DOHH2 (cell line): Measurements from ENCODE around the gene PC.

Experiments used
- CTCF ChIP-seq: fragments of 200-600 bp; sonication (generic); IDR thresholded peaks from one replicate; pipeline ENCODE4 v1.5.1; 2014; ENCODE audit warnings: antibody characterized with exemption, mild to moderate bottlenecking, low read depth, low read length; ENCODE audit not compliant: poor library complexity, severe bottlenecking
- EZH2phosphoT487 ChIP-seq: fragments of 200-600 bp; sonication (generic); IDR thresholded peaks from 2 replicates; pipeline ENCODE4 v1.6.1; 2017; ENCODE audit warnings: borderline replicate concordance, mild to moderate bottlenecking, antibody characterized with exemption, low read length, moderate library complexity, mixed read lengths

DNA sequence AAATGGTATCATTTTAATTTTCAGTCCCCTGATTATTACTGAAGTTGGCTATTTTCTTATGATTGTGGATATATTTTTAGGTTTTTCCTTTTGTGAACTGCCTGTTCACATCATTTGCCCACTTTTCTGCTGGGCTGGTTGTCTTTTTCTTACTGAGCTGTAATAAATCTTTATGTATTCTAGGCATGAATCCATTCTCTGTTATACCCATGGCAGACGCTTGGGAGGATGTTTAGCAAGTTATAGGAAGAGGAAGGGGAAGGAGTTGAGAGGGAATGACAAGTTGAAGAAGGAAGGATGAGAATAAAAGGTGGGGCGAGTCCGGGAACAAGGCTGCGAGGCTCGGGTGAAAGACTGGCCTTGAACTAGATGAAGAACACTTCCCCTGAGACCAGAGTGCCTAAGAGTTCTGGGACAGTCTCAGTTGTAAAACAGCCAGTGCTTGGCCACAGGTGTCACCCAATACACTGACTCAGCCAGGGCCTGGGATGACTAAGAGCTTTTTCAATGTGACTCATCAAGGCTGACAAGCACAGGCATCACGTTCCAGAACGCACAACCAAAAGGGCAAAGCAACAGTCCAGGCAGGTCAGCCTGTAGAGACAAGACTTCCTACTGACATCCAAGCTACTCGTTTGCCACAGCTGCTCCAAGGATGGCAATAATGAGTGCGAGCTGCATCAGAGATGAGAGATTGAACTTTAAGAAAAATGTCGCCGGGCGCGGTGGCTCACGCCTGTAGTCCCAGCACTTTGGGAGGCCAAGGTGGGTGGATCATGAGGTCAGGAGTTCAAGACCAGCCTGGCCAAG, 66.1 kb downstream of the PC start:
- TF ChIP-seq CTCF (no peak), EZH2phosphoT487 (no peak)
